ENCODE data around the gene BTRC. TPM values are rescaled to one million over a fixed set of nuclear protein-coding genes. Genes with fewer than 3 reads are reported as not detected.

Gene BTRC
- total RNA-seq, 1 donor = 12.6 TPM

DNA sequence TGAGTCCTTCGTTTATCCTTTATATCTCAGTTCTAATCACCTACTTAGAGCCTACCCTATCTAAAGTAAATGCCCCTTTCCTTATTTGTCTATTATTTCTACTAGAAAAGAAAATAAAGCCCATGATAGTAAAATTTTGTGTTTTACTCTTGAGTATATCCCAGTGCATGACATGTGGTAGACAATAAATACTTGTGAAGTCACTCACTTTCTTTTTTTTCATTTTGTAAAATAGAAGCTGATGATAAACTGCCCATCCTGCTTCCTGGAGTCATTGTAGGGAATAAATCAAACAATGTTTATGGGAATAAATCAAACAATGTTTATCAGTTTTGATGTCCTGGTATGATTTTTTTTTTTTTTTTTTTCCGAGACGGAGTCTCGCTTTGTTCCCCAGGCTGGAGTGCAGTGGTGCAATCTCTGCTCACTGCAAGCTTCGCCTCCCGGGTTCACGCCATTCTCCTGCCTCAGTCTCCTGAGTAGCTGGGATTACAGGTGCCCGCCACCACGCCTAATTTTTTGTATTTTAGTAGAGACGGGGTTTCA, 36.1 kb downstream of the BTRC start:
- H3K4me3 ChIP-seq (ENCODE audit: low read depth, low read length) = no peak overlapping the region
- TF ChIP-seq, protein P1, sequence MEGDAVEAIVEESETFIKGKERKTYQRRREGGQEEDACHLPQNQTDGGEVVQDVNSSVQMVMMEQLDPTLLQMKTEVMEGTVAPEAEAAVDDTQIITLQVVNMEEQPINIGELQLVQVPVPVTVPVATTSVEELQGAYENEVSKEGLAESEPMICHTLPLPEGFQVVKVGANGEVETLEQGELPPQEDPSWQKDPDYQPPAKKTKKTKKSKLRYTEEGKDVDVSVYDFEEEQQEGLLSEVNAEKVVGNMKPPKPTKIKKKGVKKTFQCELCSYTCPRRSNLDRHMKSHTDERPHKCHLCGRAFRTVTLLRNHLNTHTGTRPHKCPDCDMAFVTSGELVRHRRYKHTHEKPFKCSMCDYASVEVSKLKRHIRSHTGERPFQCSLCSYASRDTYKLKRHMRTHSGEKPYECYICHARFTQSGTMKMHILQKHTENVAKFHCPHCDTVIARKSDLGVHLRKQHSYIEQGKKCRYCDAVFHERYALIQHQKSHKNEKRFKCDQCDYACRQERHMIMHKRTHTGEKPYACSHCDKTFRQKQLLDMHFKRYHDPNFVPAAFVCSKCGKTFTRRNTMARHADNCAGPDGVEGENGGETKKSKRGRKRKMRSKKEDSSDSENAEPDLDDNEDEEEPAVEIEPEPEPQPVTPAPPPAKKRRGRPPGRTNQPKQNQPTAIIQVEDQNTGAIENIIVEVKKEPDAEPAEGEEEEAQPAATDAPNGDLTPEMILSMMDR (IDR thresholded peaks at IDR 0.05; ENCODE audit: insufficient read depth, low read length) = no peak
- no peak for DNase-seq (ENCODE audit: low read depth)

DNA sequence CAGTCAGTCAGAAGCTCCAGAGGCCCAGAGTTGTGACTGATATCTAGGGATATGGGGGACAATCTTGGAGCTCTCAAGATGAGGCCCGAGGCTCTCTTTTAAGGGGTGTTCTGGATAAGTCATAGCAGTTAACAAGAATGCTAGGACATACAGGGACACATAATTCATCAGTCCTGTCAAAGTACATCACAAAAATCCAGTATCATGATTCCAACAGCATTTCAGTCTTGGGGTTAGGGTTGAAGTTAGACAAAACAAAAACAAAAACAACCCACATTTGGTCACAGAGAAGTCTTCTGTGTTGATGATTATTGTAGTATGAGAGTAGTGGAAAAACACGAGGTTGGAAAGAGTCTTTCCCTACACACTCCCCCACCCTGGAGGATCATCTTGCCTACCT, 39.4 kb downstream of the BTRC start:
- H3K4me3 ChIP-seq (ENCODE audit: low read depth, low read length) = no peak overlapping the region
- no peak for DNase-seq (ENCODE audit: low read depth)
- TF ChIP-seq, protein P1 (IDR thresholded peaks at IDR 0.05; ENCODE audit: insufficient read depth, low read length) = no peak

DNA sequence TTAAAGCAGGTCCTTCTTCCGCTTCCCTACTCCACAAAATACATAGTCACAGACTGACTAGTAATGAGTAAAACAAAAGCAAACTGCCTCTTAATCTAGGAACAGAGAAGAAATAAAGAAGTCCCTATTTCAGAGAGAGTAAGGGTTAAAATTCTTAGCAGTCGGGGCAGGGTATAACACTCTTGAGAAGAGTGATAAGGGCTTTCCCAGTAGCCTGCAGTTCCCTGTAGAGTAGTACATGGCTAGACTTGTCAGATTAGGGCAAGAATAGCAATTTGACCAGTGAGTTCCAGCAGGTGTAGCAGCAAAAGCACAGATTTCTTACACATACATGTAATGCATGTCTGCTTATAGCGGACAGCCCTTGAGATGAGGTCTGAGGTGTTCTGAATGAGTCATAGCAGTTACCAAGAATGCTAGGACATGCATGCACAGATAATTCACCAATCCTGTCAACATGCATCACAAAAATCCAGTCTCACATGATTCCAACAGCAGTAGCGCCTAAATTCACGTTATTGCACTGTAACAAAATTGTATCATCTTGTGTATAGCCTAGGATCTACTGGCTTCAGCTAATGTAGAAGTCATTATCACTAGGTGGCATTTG, 40.7 kb downstream of the BTRC start:
- TF ChIP-seq, protein P1 (IDR thresholded peaks at IDR 0.05; ENCODE audit: insufficient read depth, low read length) = no peak
- no peak overlapping the region for H3K4me3 ChIP-seq (ENCODE audit: low read depth, low read length)
- no peak for DNase-seq (ENCODE audit: low read depth)

DNA sequence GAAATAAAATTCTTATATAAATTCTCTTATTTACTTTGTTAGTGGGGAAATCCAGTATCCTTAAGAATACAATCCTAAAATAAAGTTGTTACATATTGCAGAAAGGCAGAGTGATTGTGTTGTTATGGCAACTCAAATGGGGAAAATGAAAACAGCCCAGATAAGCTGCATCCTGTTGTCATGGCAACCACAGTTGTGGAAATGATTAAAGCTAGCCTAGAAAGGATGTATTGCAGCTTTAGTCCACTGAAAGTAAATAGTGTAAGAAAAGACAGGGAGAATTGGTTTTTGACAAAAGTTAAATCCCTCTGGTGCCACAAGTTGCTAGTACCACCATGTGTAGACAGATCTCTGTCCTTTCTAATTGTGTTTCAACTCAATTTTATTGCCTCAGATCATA, 43.2 kb downstream of the BTRC start:
- DNase-seq (ENCODE audit: low read depth) = peak; percentile 80
- TF ChIP-seq, protein P1 (IDR thresholded peaks at IDR 0.05; ENCODE audit: insufficient read depth, low read length) = no peak
- H3K4me3 ChIP-seq (ENCODE audit: low read depth, low read length) = no peak overlapping the region

DNA sequence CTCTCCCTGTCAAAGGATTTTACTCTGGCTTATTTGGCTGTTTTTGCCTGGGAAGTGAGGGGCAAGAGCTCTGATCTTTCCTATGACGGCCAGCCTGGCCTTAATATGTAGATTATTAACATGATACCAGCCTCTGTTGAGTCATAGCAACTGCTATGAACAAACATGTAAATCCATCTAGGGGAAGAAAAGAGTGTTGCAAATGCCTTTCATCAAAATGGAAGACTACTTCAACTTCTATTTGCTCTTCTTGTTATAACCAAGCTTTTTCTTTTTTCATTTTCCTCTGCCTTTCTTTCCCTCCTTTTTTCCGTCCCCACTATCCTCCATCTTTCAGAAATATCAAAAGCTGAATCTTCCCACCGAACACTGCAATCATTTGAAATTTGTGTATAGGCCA, 46.6 kb downstream of the BTRC start:
- no peak for DNase-seq (ENCODE audit: low read depth)
- H3K4me3 ChIP-seq (ENCODE audit: low read depth, low read length) = no peak overlapping the region
- TF ChIP-seq, protein P1 (IDR thresholded peaks at IDR 0.05; ENCODE audit: insufficient read depth, low read length) = no peak

DNA sequence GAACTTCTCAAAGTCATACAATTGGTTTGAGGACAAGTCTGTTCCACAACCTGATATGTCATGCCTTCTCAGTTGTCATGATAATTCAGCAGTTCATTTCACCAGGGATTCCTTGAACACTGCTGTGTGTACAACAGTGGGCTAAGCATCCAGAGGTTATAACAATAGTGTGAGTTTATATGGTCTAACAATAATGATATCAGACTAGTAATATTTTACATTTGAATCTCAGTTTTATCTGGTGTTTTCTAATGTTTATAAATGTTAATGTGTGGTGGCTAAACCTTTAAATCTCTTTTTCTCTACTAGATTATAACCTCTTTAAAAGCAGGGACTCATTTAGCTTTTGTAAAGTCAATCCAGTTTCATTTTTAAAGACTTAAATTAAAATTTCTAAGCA, 48.7 kb downstream of the BTRC start:
- H3K4me3 ChIP-seq (ENCODE audit: low read depth, low read length) = no peak overlapping the region
- TF ChIP-seq, protein P1 (IDR thresholded peaks at IDR 0.05; ENCODE audit: insufficient read depth, low read length) = no peak
- DNase-seq (ENCODE audit: low read depth) = no peak

DNA sequence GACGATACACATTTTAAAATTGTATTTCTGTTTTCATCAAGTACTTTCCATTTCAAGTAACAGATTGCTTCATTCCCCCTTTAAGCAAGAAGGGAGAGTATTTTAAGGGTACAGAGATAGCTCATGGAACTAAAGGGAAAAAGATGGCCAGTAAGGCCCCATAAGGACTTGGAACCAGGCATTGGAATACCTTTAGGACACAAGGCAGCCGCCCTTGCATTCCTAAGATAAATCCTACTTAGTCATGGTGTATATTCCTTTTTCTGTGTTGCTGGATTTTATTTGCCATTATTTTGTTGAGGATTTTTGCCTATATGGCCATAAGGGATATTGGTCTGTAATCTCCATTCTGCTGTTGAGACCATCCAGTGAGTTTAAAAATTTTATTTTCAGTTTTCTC, 49.2 kb downstream of the BTRC start:
- H3K4me3 ChIP-seq (ENCODE audit: low read depth, low read length) = no peak overlapping the region
- DNase-seq (ENCODE audit: low read depth) = peak; percentile 32
- TF ChIP-seq, protein P1 (IDR thresholded peaks at IDR 0.05; ENCODE audit: insufficient read depth, low read length) = no peak
